SK-N-SH (cell line): ENCODE measurements around the gene ENOX2. TPM values are rescaled to one million over a fixed set of nuclear protein-coding genes. Genes with fewer than 3 reads are reported as not detected.

Source experiments
- CTCF ChIA-PET: fragments of 300-600, 350-600 bp; formaldehyde crosslinking; extraction: SDS; loops from one replicate; lab custom pipeline; 2021; lab: Yijun Ruan, JAX
- POLR2A ChIA-PET: fragments of 350-600 bp; sonication (Branson Sonifier 250); formaldehyde crosslinking; extraction: SDS; loops from one replicate; lab custom pipeline; 2020; ENCODE audit warnings: antibody characterized with exemption, inconsistent platforms; lab: Yijun Ruan, JAX
- DNase-seq: peaks from one replicate; pipeline ENCODE4 v3.0.0; 2012
- H2AFZ ChIP-seq: fragments of 200-600 bp; sonication (generic); 2 replicates; pipeline ENCODE4 v1.8.1; 2016; ENCODE audit warnings: antibody characterized with exemption, mild to moderate bottlenecking, low read depth
- H3F3A ChIP-seq: fragments of 200-600 bp; sonication (generic); replicated peaks from 2 replicates; pipeline ENCODE3; 2016; ENCODE audit warnings: antibody characterized with exemption, mild to moderate bottlenecking; ENCODE audit not compliant: insufficient read depth
- H3K27ac ChIP-seq, 2 experiments: fragments of 200-500 bp in 1 of 2; fragments of 200-600 bp in 1 of 2; sonication (Bioruptor generic) in 1 of 2; sonication (generic), shearing (Covaris generic) in 1 of 2; 2 replicates each; pipeline versions ENCODE4 v1.5.1 to v1.6.1; 2014 to 2016; ENCODE audit warnings: low read depth in 2 of 2, inconsistent platforms in 1 of 2, low read length in 1 of 2, mild to moderate bottlenecking in 1 of 2, mixed read lengths in 1 of 2
- H3K27me3 ChIP-seq: fragments of 200-600 bp; sonication (generic), shearing (Covaris generic); 2 replicates; pipeline ENCODE4 v1.6.1; 2016; ENCODE audit warnings: mixed run types; ENCODE audit not compliant: insufficient read depth
- H3K36me3 ChIP-seq, 2 experiments: fragments of 200-500 bp in 1 of 2; fragments of 200-600 bp in 1 of 2; sonication (Bioruptor generic) in 1 of 2; sonication (generic) in 1 of 2; replicated peaks in 1 of 2; 2 replicates each; pipeline versions ENCODE3 to v1.5.1; 2014 to 2016; ENCODE audit warnings: low read length in 1 of 2, mild to moderate bottlenecking in 1 of 2; ENCODE audit not compliant: insufficient read depth in 2 of 2, control insufficient read depth in 1 of 2
- H3K4me1 ChIP-seq, 2 experiments: fragments of 200-500 bp in 1 of 2; fragments of 200-600 bp in 1 of 2; sonication (Bioruptor generic) in 1 of 2; sonication (generic), shearing (Covaris generic) in 1 of 2; 2 replicates each; pipeline versions ENCODE4 v1.5.1 to v1.6.1; 2014 to 2016; ENCODE audit warnings: low read depth in 1 of 2, low read length in 1 of 2, mixed run types in 1 of 2; ENCODE audit not compliant: insufficient read depth in 2 of 2, control insufficient read depth in 1 of 2
- H3K4me2 ChIP-seq: fragments of 200-600 bp; sonication (generic), shearing (Covaris generic); 2 replicates; pipeline ENCODE4 v1.6.1; 2017; ENCODE audit warnings: mixed run types
- H3K4me3 ChIP-seq, 2 experiments: fragments of 200-500 bp in 1 of 2; fragments of 200-600 bp in 1 of 2; sonication (Bioruptor generic) in 1 of 2; sonication (generic), shearing (Covaris generic) in 1 of 2; 2 replicates each; pipeline versions ENCODE4 v1.5.1 to v1.8.1; 2014 to 2016; ENCODE audit warnings: low read depth in 2 of 2, inconsistent platforms in 1 of 2, low read length in 1 of 2, mild to moderate bottlenecking in 1 of 2, mixed read lengths in 1 of 2, moderate library complexity in 1 of 2
- H3K79me2 ChIP-seq: fragments of 200-600 bp; sonication (generic); 2 replicates; pipeline ENCODE4 v1.8.1; 2017; ENCODE audit warnings: mild to moderate bottlenecking; ENCODE audit not compliant: insufficient read depth
- H3K9ac ChIP-seq: fragments of 200-600 bp; sonication (generic); 2 replicates; pipeline ENCODE4 v1.6.1; 2017; ENCODE audit warnings: mixed run types
- H3K9me2 ChIP-seq: fragments of 200-600 bp; sonication (generic); 2 replicates; pipeline ENCODE4 v1.6.1; 2017; ENCODE audit warnings: mixed run types
- H3K9me3 ChIP-seq: fragments of 200-600 bp; sonication (generic); 2 replicates; pipeline ENCODE4 v1.6.1; 2017; ENCODE audit warnings: mixed run types, mild to moderate bottlenecking, moderate library complexity
- H4K20me1 ChIP-seq: fragments of 200-600 bp; sonication (generic); 2 replicates; pipeline ENCODE4 v1.6.1; 2017; ENCODE audit warnings: mild to moderate bottlenecking, mixed run types; ENCODE audit not compliant: insufficient read depth
- CHD2 ChIP-seq: fragments of 150-350 bp; IDR thresholded peaks from 2 replicates; pipeline ENCODE4 v1.6.1; 2018; ENCODE audit warnings: low read length; ENCODE audit not compliant: partially characterized antibody
- ELF1 ChIP-seq: IDR thresholded peaks from 2 replicates; pipeline ENCODE4 v1.4.0; 2012
- EP300 ChIP-seq, 2 experiments: IDR thresholded peaks; 2 replicates each; pipeline versions ENCODE4 v1.4.0 to v1.6.1; 2012; ENCODE audit warnings: borderline replicate concordance in 1 of 2, low read depth in 1 of 2, low read length in 1 of 2
- EZH2phosphoT487 ChIP-seq: fragments of 200-600 bp; sonication (generic); IDR thresholded peaks from 2 replicates; pipeline ENCODE4 v1.6.1; 2017; ENCODE audit warnings: low read depth, mixed run types, mild to moderate bottlenecking, antibody characterized with exemption, moderate library complexity, borderline replicate concordance
- GABPA ChIP-seq: IDR thresholded peaks from 2 replicates; pipeline ENCODE4 v1.4.0; 2012; ENCODE audit warnings: low read depth, mild to moderate bottlenecking
- IRF3 ChIP-seq: fragments of 150-350 bp; IDR thresholded peaks from 2 replicates; pipeline ENCODE4 v1.6.1; 2016; ENCODE audit warnings: mild to moderate bottlenecking, low read depth, low read length
- MAX ChIP-seq: IDR thresholded peaks from 2 replicates; pipeline ENCODE4 v1.4.0; 2012; ENCODE audit warnings: low read depth
- MEF2A ChIP-seq: IDR thresholded peaks from 2 replicates; pipeline ENCODE4 v1.4.0; 2012; ENCODE audit warnings: low read depth, borderline replicate concordance
- MXI1 ChIP-seq: IDR thresholded peaks from 2 replicates; pipeline ENCODE4 v1.6.1; 2012; ENCODE audit warnings: mild to moderate bottlenecking, low read depth, low read length, improper control_type of control experiment
- NFIC ChIP-seq: IDR thresholded peaks from 2 replicates; pipeline ENCODE4 v1.4.0; 2012; ENCODE audit warnings: borderline replicate concordance
- NRF1 ChIP-seq: IDR thresholded peaks from 2 replicates; pipeline ENCODE4 v1.6.1; 2012; ENCODE audit warnings: low read depth, mild to moderate bottlenecking, low read length
- POLR2AphosphoS5 ChIP-seq: IDR thresholded peaks from 2 replicates; pipeline ENCODE4 v1.6.1; 2012; ENCODE audit warnings: low read depth, low read length
- REST ChIP-seq: IDR thresholded peaks from 2 replicates; pipeline ENCODE4 v1.6.1; 2012; ENCODE audit warnings: mild to moderate bottlenecking, low read depth, low read length, moderate library complexity
- TCF12 ChIP-seq: IDR thresholded peaks from 2 replicates; pipeline ENCODE4 v1.4.0; 2012
- USF1 ChIP-seq: IDR thresholded peaks from 2 replicates; pipeline ENCODE4 v1.4.0; 2012; ENCODE audit warnings: low read depth, borderline replicate concordance
- USF2 ChIP-seq: fragments of 150-350 bp; IDR thresholded peaks from 2 replicates; pipeline ENCODE4 v1.6.1; 2017; ENCODE audit warnings: antibody characterized with exemption, low read length, low read depth, borderline replicate concordance
- YY1 ChIP-seq: IDR thresholded peaks from 2 replicates; pipeline ENCODE4 v1.4.0; 2012; ENCODE audit warnings: low read depth, mild to moderate bottlenecking
- ZBTB33 ChIP-seq: IDR thresholded peaks from 2 replicates; pipeline ENCODE4 v1.4.0; 2012; ENCODE audit warnings: low read depth, borderline replicate concordance
- WGBS: methylation state at CpG from one replicate; pipeline ENCODE4 v1.1.6; 2017; ENCODE audit warnings: low lambda C conversion rate; 5-methylcytosine and 5-hydroxymethylcytosine counted together
- polyA plus RNA-seq, 3 experiments: library from polyadenylated mRNA; depleted of rRNA; stranded (reverse); fragments of >200 nt; gene quantifications; 2 replicates each; pipeline ENCODE4 v1.2.3, GENCODE V29; 2012

The ENOX2 gene
- polyA plus RNA-seq (2012; rRNA removed) = 8.8 and 12.8 TPM in 2 replicates
- polyA plus RNA-seq (2012; cell fraction: cytosol; rRNA removed) = 12.2 TPM in 2 replicates
- polyA plus RNA-seq (2012; cell fraction: nucleus; rRNA removed) = 2.9 and 6.3 TPM in 2 replicates

GRCh38 chrX:130902783-130903613 is at the start of gene ENOX2:
ENOX2 (minus strand) TSS chrX:130903209; CDS start chrX:130703216, 199,993 bp downstream.
- peak; percentile 81 for DNase-seq
- Histone ChIP-seq H4K20me1 (no peaks in the 10 kb centered on the region), H3K79me2 (no peaks in the 10 kb centered on the region), H3K9me2 (no peaks in the 10 kb centered on the region), H3K36me3 (peaks cover 6% of the 10 kb centered on the region in 2 experiments), H3F3A (no peaks in the 10 kb centered on the region), H3K9ac (peak within 1 kb of the TSS; percentile 77), H2AFZ (peak within 1 kb of the TSS; percentile 77), H3K4me3 (peak within 1 kb of the TSS; percentile 71 to 72), H3K4me2 (peak within 1 kb of the TSS; percentile 90), H3K9me3 (no peaks in the 10 kb centered on the region), H3K4me1 (no peaks in the 10 kb centered on the region; a peak in 1 of 4 replicates), H3K27me3 (no peaks in the 10 kb centered on the region), H3K27ac (peak within 1 kb of the TSS; percentile 77 to 91)
- TF ChIP-seq EP300 (IDR thresholded peaks at IDR 0.05; ENCODE audit: borderline replicate concordance in 1 of 2, low read depth in 1 of 2, low read length in 1 of 2) (peak in 1 of 2 experiments; percentile 20; a peak in 1 of 4 replicates), REST (no peak), NRF1 (no peak), ZBTB33 (peak; percentile 18; the same call in 1 of the 2 replicates), GABPA (peak; percentile 86), POLR2AphosphoS5 (peak; percentile 87), MXI1 (0 out of 2 replicates have a peak, but pooled peaks have one; percentile 43), USF1 (peak; percentile 60; the same call in 1 of the 2 replicates), TCF12 (no peak; the same call in 1 of the 2 replicates), YY1 (peak; percentile 65), CHD2 (peak; percentile 66), MAX (peak; percentile 88), MEF2A (no peak), USF2 (no peak), NFIC (peak; percentile 60), IRF3 (no peak), ELF1 (peak; percentile 89), EZH2phosphoT487 (no peak)
- POLR2A ChIA-PET = interaction anchor here (1.2 kb wide), 1 partner anchor 327 kb away, joined by 5 read pairs; no protein-coding TSS in a partner anchor
- WGBS = under 1% methylated on average over 20 of the region's 50 CpGs
- CTCF ChIA-PET = interaction anchor here (1.1 to 8.8 kb wide), 3 partner anchors 13 to 363 kb away, joined by 3 to 61 read pairs (median 25); no protein-coding TSS in a partner anchor
